ENCODE measurements around the gene COG8.
"Not testable (repeated sequence)": the region's sequence is repeated elsewhere in the genome, so short reads cannot be mapped to it uniquely, and the experiment has no call there.

Gene COG8

GRCh38 chr16:69319381-69319780, 20.0 kb downstream of the COG8 start:
- DNase-seq (ENCODE audit: low read depth in 2 of 2), result no peak

GRCh38 chr16:69318911-69319289, 20.5 kb downstream of the COG8 start:
- no peak for DNase-seq (ENCODE audit: low read depth in 2 of 2)

GRCh38 chr16:69318177-69318910, 21.0 kb downstream of the COG8 start:
- DNase-seq (ENCODE audit: low read depth in 2 of 2), result no peak

- DNase-seq (ENCODE audit: low read depth in 2 of 2), result no peak
These were observed 22.7 kb downstream of the COG8 start for GRCh38 chr16:69316595-69317034.

GRCh38 chr16:69315486-69316311, 23.7 kb downstream of the COG8 start:
- no peak for DNase-seq (ENCODE audit: low read depth in 2 of 2)

- no peak for DNase-seq (ENCODE audit: low read depth in 2 of 2)
These were observed 24.8 kb downstream of the COG8 start for GRCh38 chr16:69314534-69314933.

GRCh38 chr16:69313469-69313868, 25.9 kb downstream of the COG8 start:
- no peak for DNase-seq (ENCODE audit: low read depth in 2 of 2)

GRCh38 chr16:69311533-69312387, 27.6 kb downstream of the COG8 start:
- no peak for DNase-seq (ENCODE audit: low read depth in 2 of 2)

GRCh38 chr16:69310653-69311532, 28.5 kb downstream of the COG8 start, which contains the start of gene VPS4A:
Gene VPS4A (plus strand): TSS chr16:69311350. CDS start chr16:69311512, 162 bp downstream.
- DNase-seq (ENCODE audit: low read depth in 2 of 2), result peak; percentile 88 to 90

GRCh38 chr16:69309316-69309715, 30.0 kb downstream of the COG8 start:
- DNase-seq (ENCODE audit: low read depth in 2 of 2), result no peak

GRCh38 chr16:69307856-69308255, 31.5 kb downstream of the COG8 start:
- DNase-seq (ENCODE audit: low read depth in 2 of 2), result no peak

GRCh38 chr16:69307091-69307490, 32.3 kb downstream of the COG8 start:
- no peak for DNase-seq (ENCODE audit: low read depth in 2 of 2)

GRCh38 chr16:69306031-69306430, 33.3 kb downstream of the COG8 start:
- no peak for DNase-seq (ENCODE audit: low read depth in 2 of 2)

- DNase-seq (ENCODE audit: low read depth in 2 of 2), result no peak
These were observed 37.1 kb downstream of the COG8 start for GRCh38 chr16:69302301-69302700.

GRCh38 chr16:69301861-69302260, 37.5 kb downstream of the COG8 start:
- DNase-seq (ENCODE audit: low read depth in 2 of 2), result no peak

GRCh38 chr16:69301187-69301586, 38.2 kb downstream of the COG8 start:
- DNase-seq (ENCODE audit: low read depth in 2 of 2), result no peak

GRCh38 chr16:69298261-69298660, 41.1 kb downstream of the COG8 start:
- DNase-seq (ENCODE audit: low read depth in 2 of 2), result no peak

GRCh38 chr16:69296771-69297170, 42.6 kb downstream of the COG8 start:
- not testable (repeated sequence) for DNase-seq (ENCODE audit: low read depth in 2 of 2)

GRCh38 chr16:69294051-69294450, 45.3 kb downstream of the COG8 start:
- DNase-seq (ENCODE audit: low read depth in 2 of 2), result no peak

GRCh38 chr16:69293401-69293800, 46.0 kb downstream of the COG8 start:
- DNase-seq (ENCODE audit: low read depth in 2 of 2), result no peak

- not testable (repeated sequence) for DNase-seq (ENCODE audit: low read depth in 2 of 2)
These were observed 47.7 kb downstream of the COG8 start for GRCh38 chr16:69291657-69292056.

Measured in fibroblast of skin of left biceps (primary cell).